HG03039 (cell line): ENCODE results near the gene AGBL4.
"Not testable (repeated sequence)": the region's sequence is repeated elsewhere in the genome, so short reads cannot be mapped to it uniquely, and the experiment has no call there.

Source experiments
- ATAC-seq: cut with Tn5 transposase; IDR thresholded peaks from one replicate; pipeline ENCODE4 v1.9.1; 2021; ENCODE audit warnings: mild to moderate bottlenecking, moderate library complexity; ENCODE audit not compliant: unreplicated experiment

AGBL4 gene

GRCh38 chr1:50023292-50024159 is at the start of gene AGBL4:
Gene AGBL4 (minus strand): TSS chr1:50023954.
- ATAC-seq = no peak

GRCh38 chr1:50066806-50067205 is 43.1 kb upstream of the AGBL4 start:
- ATAC-seq = no peak

GRCh38 chr1:50060279-50060678 is 36.5 kb upstream of the AGBL4 start:
- ATAC-seq = no peak

DNA sequence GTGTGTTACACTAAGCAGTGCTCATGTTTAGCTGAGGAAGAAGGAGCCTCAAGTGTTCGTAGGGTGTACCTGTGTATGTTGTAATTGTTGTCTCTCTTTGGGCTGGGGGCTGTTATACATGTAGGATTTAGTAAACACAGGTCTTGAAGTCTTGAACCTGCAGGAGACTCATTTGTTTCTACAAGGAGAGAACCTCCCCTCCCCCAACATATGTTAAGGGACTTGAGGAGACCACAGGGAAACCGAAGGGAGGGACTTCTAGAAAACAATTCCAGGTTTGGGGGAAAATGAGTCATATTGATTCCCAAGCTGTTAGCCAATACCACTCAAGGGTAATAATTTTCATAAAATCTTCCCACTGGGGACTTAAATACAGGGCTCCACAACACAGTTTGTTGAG is 25.0 kb upstream of the AGBL4 start:
- no peak for ATAC-seq

GRCh38 chr1:50047916-50048694 is 24.4 kb upstream of the AGBL4 start:
- no peak for ATAC-seq

DNA sequence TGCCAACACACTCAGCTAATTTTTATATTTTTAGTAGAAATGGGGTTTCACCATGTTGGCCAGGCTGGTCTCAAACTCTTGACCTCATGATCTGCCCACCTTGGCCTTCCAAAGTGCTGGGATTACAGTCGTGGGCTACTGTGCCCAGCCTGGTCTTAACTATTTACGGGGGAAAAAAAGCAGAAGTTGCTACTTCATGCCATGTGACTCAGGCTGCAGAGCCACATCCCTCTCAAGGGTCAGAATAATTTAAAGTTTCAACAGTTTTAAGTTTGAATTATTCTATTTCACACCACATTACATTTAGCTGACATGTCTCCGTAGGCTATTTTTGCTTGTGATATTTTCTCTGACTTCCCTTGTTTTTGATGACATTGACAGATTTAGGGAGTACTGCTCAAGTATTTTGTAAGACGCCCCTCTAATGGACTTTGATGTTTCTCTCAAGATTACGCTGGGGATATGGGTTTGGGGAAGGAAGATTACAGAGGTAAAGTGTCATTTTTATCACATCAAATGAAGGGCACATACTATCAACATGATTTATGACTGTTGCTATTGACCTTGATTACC is 14.6 kb upstream of the AGBL4 start:
- ATAC-seq = no peak

DNA sequence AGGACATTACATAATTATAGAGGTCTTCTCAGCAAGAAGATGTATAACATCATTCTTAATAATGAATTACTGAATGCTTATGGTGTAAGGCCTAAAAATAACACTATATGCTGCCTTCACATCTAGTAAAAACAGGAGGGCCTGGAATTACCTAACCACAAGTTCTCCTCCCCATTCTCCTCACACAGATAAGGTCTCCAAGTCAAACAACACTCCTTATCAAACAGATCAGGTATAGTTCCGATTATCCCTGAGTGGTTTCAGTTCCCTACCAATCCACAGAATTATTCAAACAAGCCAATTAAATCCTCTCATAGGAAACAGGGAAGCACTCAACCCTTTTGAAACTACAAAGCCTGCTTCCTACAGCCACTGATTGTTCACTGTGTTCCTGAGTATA is 4.0 kb upstream of the AGBL4 start:
- no peak for ATAC-seq

DNA sequence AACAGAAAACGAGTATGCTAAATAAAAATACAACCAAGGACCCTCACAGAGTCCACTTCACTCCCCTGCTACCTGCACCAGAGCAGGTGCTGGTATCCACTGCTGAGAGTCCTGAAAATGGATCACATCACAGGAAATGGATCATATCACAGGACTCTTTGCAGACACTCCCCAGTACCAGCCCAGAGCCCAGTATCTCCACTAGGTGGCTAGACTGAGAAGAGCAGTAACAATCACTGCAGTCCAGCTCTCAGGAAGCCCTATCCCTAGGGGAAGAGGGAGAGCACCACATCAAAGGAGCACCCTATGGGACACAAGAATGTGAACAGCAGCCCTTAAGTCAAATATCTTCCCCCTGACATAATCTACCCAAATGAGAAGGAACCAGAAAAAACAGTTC is 28.0 kb downstream of the AGBL4 start:
- ATAC-seq = no peak

GRCh38 chr1:49971088-49971487 is 52.7 kb downstream of the AGBL4 start:
- ATAC-seq = no peak

- no peak for ATAC-seq
These were observed 72.4 kb downstream of the AGBL4 start for GRCh38 chr1:49951385-49951784.

DNA sequence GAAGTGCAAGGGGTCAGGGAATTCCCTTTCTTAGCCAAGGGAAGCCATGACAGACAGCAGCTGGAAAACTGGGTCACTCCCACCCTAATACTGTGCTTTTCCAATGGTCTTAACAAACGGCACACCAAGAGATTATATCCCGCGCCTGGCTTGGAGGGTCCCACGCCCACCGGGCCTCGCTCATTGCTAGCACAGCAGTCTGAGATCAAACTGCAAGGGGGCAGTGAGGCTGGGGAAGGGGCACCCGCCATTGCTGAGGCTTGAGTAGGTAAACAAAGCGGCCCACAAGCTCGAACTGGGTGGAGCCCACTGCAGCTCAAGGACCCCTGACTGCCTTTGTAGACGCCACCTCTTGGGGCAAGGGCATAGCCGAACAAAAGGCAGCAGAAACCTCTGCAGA is 108.5 kb downstream of the AGBL4 start:
- not testable (repeated sequence) for ATAC-seq

GRCh38 chr1:49906365-49906764 is 117.4 kb downstream of the AGBL4 start:
- no peak for ATAC-seq

- no peak for ATAC-seq
These were observed 159.2 kb downstream of the AGBL4 start for GRCh38 chr1:49864581-49864980.

GRCh38 chr1:49854741-49855140 is 169.0 kb downstream of the AGBL4 start:
- no peak for ATAC-seq

GRCh38 chr1:49842596-49842995 is 181.2 kb downstream of the AGBL4 start:
- ATAC-seq = no peak

- no peak for ATAC-seq
These were observed 182.0 kb downstream of the AGBL4 start for GRCh38 chr1:49841767-49842166.

GRCh38 chr1:49824261-49824660 is 199.5 kb downstream of the AGBL4 start:
- no peak for ATAC-seq

GRCh38 chr1:49817681-49818080 is 206.1 kb downstream of the AGBL4 start:
- no peak for ATAC-seq

DNA sequence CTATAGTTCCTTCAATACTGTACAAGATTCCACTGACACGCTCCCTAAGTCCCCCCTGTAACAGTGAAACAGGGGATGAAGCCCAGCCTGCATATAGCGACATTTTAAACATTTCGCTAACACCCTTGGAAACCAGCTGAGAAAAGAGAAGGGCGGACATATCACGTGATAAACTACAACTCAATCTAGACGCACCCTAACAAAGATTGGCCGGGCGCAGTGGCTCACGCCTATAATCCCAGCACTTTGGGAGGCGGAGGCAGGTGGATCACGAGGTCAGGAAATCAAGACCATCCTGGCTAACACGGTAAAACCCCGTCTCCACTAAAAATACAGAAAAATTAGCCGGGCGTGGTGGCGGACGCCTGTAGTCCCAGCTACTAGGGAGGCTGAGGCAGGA is 236.7 kb downstream of the AGBL4 start:
- ATAC-seq = not testable (repeated sequence)

DNA sequence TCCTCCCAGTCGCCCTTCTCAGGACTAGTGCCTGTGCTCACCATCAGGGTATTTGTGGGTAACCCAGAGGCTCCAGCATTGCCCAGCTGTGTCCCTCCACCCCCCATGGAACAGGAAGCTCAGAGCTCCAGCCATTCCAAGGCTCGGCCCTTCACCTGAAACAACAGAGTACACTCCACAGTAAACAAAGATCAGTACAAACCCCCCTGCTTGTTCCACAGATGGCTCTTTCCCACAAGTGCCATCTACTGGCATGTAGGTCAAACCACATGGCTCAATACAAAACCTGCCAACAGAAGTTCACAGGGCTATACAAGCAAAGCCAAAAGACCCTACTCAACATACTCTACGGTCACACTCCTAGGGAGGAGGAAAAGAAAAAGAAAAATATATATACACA is 258.7 kb downstream of the AGBL4 start:
- no peak for ATAC-seq

GRCh38 chr1:49738118-49738517 is 285.6 kb downstream of the AGBL4 start:
- not testable (repeated sequence) for ATAC-seq

- no peak for ATAC-seq
These were observed 295.4 kb downstream of the AGBL4 start for GRCh38 chr1:49728377-49728776.
